WTC11 (cell line): ENCODE measurements around the gene FOXF2. TPM values are rescaled to one million over a fixed set of nuclear protein-coding genes. Genes with fewer than 3 reads are reported as not detected.

Experiments
- ATAC-seq: fragments of 200-7000 bp; cut with Tn5 transposase; 2 replicates; pipeline ENCODE4 v1.10.0; 2021; ENCODE audit warnings: mild to moderate bottlenecking, moderate library complexity
- CTCF ChIA-PET: fragments of 300-600 bp; sonication (Branson Sonifier 250); formaldehyde crosslinking; loops from one replicate; lab custom pipeline; 2021; ENCODE audit warnings: antibody characterized with exemption; lab: Charles Lee
- POLR2A ChIA-PET: fragments of 350-600 bp; sonication (Branson Sonifier 250); formaldehyde crosslinking; loops from one replicate; lab custom pipeline; 2021; ENCODE audit warnings: antibody characterized with exemption; lab: Charles Lee
- DNase-seq: peaks from one replicate; pipeline ENCODE4 v3.0.0; 2021; ENCODE audit warnings: low spot score
- H3K27ac Mint-ChIP-seq: 2 replicates; pipeline ENCODE4 v1.8.0; 2021; ENCODE audit warnings: mixed read lengths
- H3K27me3 Mint-ChIP-seq: 2 replicates; pipeline ENCODE4 v1.8.0; 2021; ENCODE audit warnings: low read depth, mild to moderate bottlenecking, moderate library complexity, mixed read lengths
- H3K36me3 Mint-ChIP-seq: 2 replicates; pipeline ENCODE4 v1.8.0; 2021; ENCODE audit warnings: mixed read lengths
- H3K4me1 Mint-ChIP-seq: 2 replicates; pipeline ENCODE4 v1.8.0; 2022; ENCODE audit warnings: mixed read lengths
- H3K4me3 Mint-ChIP-seq: 2 replicates; pipeline ENCODE4 v1.8.0; 2021; ENCODE audit warnings: mild to moderate bottlenecking, moderate library complexity, mixed read lengths
- H3K9me3 Mint-ChIP-seq: 2 replicates; pipeline ENCODE4 v1.8.0; 2021; ENCODE audit warnings: mixed read lengths
- GTF2I ChIP-seq: fragments of 250-450 bp; sonication (Bioruptor Pico); conservative IDR thresholded peaks from 2 replicates; pipeline ENCODE4 v1.4.0; 2021; ENCODE audit warnings: mild to moderate bottlenecking
- JAZF1 ChIP-seq: fragments of 250-450 bp; sonication (Bioruptor Pico); IDR thresholded peaks from 2 replicates; pipeline ENCODE4 v1.9.0; 2021; ENCODE audit warnings: moderate library complexity, mild to moderate bottlenecking, inconsistent platforms
- KAT7 ChIP-seq: sonication (generic); formaldehyde crosslinking; IDR thresholded peaks from 2 replicates; pipeline ENCODE4 v1.8.1; 2023; ENCODE audit warnings: missing genetic modification reagents, mild to moderate bottlenecking, borderline replicate concordance
- SP1 ChIP-seq: sonication (generic); formaldehyde crosslinking; conservative IDR thresholded peaks from 2 replicates; pipeline ENCODE4 v1.8.1; 2022; ENCODE audit warnings: missing genetic modification reagents
- TEAD4 ChIP-seq: sonication (generic); formaldehyde crosslinking; IDR thresholded peaks from 2 replicates; pipeline ENCODE4 v1.8.0; 2022; ENCODE audit warnings: mild to moderate bottlenecking, missing genetic modification reagents
- ZNF416 ChIP-seq: fragments of 250-450 bp; sonication (Bioruptor Pico); IDR thresholded peaks from 2 replicates; pipeline ENCODE4 v1.9.0; 2021; ENCODE audit warnings: mild to moderate bottlenecking, inconsistent platforms
- total RNA-seq: library from RNA; stranded (reverse); gene quantifications from 3 replicates; pipeline ENCODE4 v1.2.3, GENCODE V29; 2021
- TF ChIP-seq, protein P1 (sequence below): fragments of 250-450 bp; sonication (Bioruptor Pico); IDR thresholded peaks from 2 replicates; pipeline ENCODE4 v2.1.2; 2022; ENCODE audit warnings: mild to moderate bottlenecking, moderate library complexity
- TF ChIP-seq, protein P2 (sequence below): fragments of 250-450 bp; sonication (Bioruptor Pico); IDR thresholded peaks from 2 replicates; pipeline ENCODE4 v1.9.0; 2021; ENCODE audit warnings: mild to moderate bottlenecking
- TF ChIP-seq, protein P3 (sequence below): sonication (generic); formaldehyde crosslinking; IDR thresholded peaks from 2 replicates; pipeline ENCODE4 v1.8.1; 2023; ENCODE audit warnings: mild to moderate bottlenecking, missing genetic modification reagents, borderline replicate concordance
- TF ChIP-seq, protein P4 (sequence below): sonication (generic); formaldehyde crosslinking; IDR thresholded peaks from 2 replicates; pipeline ENCODE4 v1.8.0; 2023; ENCODE audit warnings: missing genetic modification reagents
- TF ChIP-seq, protein P5 (sequence below): fragments of 250-450 bp; sonication (Bioruptor Pico); IDR thresholded peaks from 2 replicates; pipeline ENCODE4 v1.9.0; 2021; ENCODE audit warnings: mild to moderate bottlenecking
- TF ChIP-seq, protein P6 (sequence below): sonication (generic); formaldehyde crosslinking; IDR thresholded peaks from 2 replicates; pipeline ENCODE4 v1.8.1; 2022; ENCODE audit warnings: mild to moderate bottlenecking, missing genetic modification reagents, moderate library complexity, borderline replicate concordance
- TF ChIP-seq, protein P7 (sequence below): fragments of 250-450 bp; sonication (Bioruptor Pico); conservative IDR thresholded peaks from 2 replicates; pipeline ENCODE4 v1.9.0; 2021; ENCODE audit warnings: mild to moderate bottlenecking
- TF ChIP-seq, protein P8 (sequence below): sonication (generic); formaldehyde crosslinking; IDR thresholded peaks from 2 replicates; pipeline ENCODE4 v1.8.1; 2022; ENCODE audit warnings: missing genetic modification reagents, borderline replicate concordance
- TF ChIP-seq, protein P9 (sequence below): sonication (generic); formaldehyde crosslinking; IDR thresholded peaks from 2 replicates; pipeline ENCODE4 v1.8.0; 2023; ENCODE audit warnings: missing genetic modification reagents, mild to moderate bottlenecking, borderline replicate concordance
- TF ChIP-seq, protein P10 (sequence below): sonication (generic); formaldehyde crosslinking; IDR thresholded peaks from 2 replicates; pipeline ENCODE4 v1.8.0; 2022; ENCODE audit warnings: mild to moderate bottlenecking, missing genetic modification reagents

FOXF2 gene
- total RNA-seq, 1 experiment from 2014 or later: 0.11 TPM

DNA sequence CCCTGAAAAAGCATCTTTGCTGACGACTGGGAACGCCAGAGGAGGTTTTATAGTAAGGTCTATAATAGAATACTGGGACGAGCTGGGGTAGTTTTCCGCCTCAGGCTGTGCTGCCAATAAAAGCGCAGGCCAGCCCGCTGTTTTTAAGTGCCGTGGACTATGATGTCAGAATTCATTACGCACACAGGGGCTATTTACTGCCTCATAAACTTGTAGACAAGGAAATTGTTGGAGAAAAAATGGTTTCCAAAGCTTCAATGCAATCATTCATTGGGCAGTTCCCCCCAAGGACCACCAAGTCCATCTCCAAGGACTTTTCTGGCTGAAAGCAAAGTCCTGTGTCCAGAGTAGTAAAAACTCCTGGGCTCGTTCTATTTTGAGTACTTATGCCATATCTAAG lies 20.4 kb upstream of the FOXF2 start:
- Mint-ChIP-seq H3K36me3 (peaks cover 12% of the 10 kb centered on the region), H3K4me1 (peaks cover 10% of the 10 kb centered on the region), H3K27me3 (peaks cover 24% of the 10 kb centered on the region), H3K27ac (no peak overlapping the region), H3K9me3 (peaks cover 20% of the 10 kb centered on the region), H3K4me3 (no peak overlapping the region)
- ATAC-seq (no peak), DNase-seq (no peak)
- ChIA-PET CTCF (no interaction called here), POLR2A (no interaction called here)
- TF ChIP-seq, protein P1, sequence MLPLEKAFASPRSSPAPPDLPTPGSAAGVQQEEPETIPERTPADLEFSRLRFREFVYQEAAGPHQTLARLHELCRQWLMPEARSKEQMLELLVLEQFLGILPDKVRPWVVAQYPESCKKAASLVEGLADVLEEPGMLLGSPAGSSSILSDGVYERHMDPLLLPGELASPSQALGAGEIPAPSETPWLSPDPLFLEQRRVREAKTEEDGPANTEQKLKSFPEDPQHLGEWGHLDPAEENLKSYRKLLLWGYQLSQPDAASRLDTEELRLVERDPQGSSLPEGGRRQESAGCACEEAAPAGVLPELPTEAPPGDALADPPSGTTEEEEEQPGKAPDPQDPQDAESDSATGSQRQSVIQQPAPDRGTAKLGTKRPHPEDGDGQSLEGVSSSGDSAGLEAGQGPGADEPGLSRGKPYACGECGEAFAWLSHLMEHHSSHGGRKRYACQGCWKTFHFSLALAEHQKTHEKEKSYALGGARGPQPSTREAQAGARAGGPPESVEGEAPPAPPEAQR (CRISPR knock-in tag): no peak
- TF ChIP-seq TEAD4: no peak
- TF ChIP-seq, protein P2, sequence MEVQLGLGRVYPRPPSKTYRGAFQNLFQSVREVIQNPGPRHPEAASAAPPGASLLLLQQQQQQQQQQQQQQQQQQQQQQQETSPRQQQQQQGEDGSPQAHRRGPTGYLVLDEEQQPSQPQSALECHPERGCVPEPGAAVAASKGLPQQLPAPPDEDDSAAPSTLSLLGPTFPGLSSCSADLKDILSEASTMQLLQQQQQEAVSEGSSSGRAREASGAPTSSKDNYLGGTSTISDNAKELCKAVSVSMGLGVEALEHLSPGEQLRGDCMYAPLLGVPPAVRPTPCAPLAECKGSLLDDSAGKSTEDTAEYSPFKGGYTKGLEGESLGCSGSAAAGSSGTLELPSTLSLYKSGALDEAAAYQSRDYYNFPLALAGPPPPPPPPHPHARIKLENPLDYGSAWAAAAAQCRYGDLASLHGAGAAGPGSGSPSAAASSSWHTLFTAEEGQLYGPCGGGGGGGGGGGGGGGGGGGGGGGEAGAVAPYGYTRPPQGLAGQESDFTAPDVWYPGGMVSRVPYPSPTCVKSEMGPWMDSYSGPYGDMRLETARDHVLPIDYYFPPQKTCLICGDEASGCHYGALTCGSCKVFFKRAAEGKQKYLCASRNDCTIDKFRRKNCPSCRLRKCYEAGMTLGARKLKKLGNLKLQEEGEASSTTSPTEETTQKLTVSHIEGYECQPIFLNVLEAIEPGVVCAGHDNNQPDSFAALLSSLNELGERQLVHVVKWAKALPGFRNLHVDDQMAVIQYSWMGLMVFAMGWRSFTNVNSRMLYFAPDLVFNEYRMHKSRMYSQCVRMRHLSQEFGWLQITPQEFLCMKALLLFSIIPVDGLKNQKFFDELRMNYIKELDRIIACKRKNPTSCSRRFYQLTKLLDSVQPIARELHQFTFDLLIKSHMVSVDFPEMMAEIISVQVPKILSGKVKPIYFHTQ (CRISPR knock-in tag): no peak
- no peak for TF ChIP-seq GTF2I (CRISPR knock-in tag)
- TF ChIP-seq, protein P3, sequence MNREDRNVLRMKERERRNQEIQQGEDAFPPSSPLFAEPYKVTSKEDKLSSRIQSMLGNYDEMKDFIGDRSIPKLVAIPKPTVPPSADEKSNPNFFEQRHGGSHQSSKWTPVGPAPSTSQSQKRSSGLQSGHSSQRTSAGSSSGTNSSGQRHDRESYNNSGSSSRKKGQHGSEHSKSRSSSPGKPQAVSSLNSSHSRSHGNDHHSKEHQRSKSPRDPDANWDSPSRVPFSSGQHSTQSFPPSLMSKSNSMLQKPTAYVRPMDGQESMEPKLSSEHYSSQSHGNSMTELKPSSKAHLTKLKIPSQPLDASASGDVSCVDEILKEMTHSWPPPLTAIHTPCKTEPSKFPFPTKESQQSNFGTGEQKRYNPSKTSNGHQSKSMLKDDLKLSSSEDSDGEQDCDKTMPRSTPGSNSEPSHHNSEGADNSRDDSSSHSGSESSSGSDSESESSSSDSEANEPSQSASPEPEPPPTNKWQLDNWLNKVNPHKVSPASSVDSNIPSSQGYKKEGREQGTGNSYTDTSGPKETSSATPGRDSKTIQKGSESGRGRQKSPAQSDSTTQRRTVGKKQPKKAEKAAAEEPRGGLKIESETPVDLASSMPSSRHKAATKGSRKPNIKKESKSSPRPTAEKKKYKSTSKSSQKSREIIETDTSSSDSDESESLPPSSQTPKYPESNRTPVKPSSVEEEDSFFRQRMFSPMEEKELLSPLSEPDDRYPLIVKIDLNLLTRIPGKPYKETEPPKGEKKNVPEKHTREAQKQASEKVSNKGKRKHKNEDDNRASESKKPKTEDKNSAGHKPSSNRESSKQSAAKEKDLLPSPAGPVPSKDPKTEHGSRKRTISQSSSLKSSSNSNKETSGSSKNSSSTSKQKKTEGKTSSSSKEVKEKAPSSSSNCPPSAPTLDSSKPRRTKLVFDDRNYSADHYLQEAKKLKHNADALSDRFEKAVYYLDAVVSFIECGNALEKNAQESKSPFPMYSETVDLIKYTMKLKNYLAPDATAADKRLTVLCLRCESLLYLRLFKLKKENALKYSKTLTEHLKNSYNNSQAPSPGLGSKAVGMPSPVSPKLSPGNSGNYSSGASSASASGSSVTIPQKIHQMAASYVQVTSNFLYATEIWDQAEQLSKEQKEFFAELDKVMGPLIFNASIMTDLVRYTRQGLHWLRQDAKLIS (CRISPR knock-in tag): no peak
- TF ChIP-seq, protein P4, sequence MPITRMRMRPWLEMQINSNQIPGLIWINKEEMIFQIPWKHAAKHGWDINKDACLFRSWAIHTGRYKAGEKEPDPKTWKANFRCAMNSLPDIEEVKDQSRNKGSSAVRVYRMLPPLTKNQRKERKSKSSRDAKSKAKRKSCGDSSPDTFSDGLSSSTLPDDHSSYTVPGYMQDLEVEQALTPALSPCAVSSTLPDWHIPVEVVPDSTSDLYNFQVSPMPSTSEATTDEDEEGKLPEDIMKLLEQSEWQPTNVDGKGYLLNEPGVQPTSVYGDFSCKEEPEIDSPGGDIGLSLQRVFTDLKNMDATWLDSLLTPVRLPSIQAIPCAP (CRISPR knock-in tag): no peak
- TF ChIP-seq, protein P5, sequence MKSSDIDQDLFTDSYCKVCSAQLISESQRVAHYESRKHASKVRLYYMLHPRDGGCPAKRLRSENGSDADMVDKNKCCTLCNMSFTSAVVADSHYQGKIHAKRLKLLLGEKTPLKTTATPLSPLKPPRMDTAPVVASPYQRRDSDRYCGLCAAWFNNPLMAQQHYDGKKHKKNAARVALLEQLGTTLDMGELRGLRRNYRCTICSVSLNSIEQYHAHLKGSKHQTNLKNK (CRISPR knock-in tag): no peak
- TF ChIP-seq JAZF1 (CRISPR knock-in tag): no peak
- TF ChIP-seq, protein P6, sequence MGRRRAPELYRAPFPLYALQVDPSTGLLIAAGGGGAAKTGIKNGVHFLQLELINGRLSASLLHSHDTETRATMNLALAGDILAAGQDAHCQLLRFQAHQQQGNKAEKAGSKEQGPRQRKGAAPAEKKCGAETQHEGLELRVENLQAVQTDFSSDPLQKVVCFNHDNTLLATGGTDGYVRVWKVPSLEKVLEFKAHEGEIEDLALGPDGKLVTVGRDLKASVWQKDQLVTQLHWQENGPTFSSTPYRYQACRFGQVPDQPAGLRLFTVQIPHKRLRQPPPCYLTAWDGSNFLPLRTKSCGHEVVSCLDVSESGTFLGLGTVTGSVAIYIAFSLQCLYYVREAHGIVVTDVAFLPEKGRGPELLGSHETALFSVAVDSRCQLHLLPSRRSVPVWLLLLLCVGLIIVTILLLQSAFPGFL (CRISPR knock-in tag): no peak
- no peak for TF ChIP-seq SP1 (CRISPR knock-in tag)
- TF ChIP-seq KAT7: no peak
- TF ChIP-seq, protein P7, sequence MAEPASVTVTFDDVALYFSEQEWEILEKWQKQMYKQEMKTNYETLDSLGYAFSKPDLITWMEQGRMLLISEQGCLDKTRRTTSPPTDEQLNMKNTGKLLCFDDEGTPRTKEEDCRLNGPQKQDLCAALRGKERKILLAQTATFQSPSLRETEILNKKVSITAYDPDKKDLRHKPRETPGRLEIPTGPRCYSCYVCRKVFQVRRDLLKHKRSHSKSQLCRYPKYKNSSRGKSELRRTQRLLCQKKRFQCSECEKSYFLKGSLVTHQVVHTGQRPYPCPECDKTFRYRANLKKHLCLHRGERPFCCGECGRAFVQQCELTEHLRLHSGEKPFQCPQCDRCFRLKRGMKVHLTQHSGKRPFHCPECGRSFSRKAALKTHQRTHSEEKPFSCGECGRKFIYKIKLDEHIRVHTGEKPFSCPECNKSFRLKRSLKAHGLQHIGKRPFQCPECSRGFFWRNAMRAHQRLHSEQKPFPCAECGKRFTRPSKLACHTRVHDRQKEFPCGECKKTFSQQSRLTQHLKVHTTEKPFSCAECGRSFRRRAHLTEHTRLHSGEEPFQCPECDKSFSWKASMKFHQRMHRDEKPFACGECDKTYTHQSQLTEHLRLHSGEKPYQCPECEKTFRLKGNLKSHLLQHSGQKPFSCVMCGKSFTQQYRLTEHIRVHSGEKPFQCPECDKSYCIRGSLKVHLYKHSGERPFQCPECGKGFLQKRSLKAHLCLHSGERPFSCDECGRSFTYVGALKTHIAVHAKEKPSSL (CRISPR knock-in tag): no peak
- TF ChIP-seq, protein P8, sequence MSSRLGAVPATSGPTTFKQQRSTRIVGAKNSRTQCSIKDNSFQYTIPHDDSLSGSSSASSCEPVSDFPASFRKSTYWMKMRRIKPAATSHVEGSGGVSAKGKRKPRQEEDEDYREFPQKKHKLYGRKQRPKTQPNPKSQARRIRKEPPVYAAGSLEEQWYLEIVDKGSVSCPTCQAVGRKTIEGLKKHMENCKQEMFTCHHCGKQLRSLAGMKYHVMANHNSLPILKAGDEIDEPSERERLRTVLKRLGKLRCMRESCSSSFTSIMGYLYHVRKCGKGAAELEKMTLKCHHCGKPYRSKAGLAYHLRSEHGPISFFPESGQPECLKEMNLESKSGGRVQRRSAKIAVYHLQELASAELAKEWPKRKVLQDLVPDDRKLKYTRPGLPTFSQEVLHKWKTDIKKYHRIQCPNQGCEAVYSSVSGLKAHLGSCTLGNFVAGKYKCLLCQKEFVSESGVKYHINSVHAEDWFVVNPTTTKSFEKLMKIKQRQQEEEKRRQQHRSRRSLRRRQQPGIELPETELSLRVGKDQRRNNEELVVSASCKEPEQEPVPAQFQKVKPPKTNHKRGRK: no peak
- TF ChIP-seq, protein P9, sequence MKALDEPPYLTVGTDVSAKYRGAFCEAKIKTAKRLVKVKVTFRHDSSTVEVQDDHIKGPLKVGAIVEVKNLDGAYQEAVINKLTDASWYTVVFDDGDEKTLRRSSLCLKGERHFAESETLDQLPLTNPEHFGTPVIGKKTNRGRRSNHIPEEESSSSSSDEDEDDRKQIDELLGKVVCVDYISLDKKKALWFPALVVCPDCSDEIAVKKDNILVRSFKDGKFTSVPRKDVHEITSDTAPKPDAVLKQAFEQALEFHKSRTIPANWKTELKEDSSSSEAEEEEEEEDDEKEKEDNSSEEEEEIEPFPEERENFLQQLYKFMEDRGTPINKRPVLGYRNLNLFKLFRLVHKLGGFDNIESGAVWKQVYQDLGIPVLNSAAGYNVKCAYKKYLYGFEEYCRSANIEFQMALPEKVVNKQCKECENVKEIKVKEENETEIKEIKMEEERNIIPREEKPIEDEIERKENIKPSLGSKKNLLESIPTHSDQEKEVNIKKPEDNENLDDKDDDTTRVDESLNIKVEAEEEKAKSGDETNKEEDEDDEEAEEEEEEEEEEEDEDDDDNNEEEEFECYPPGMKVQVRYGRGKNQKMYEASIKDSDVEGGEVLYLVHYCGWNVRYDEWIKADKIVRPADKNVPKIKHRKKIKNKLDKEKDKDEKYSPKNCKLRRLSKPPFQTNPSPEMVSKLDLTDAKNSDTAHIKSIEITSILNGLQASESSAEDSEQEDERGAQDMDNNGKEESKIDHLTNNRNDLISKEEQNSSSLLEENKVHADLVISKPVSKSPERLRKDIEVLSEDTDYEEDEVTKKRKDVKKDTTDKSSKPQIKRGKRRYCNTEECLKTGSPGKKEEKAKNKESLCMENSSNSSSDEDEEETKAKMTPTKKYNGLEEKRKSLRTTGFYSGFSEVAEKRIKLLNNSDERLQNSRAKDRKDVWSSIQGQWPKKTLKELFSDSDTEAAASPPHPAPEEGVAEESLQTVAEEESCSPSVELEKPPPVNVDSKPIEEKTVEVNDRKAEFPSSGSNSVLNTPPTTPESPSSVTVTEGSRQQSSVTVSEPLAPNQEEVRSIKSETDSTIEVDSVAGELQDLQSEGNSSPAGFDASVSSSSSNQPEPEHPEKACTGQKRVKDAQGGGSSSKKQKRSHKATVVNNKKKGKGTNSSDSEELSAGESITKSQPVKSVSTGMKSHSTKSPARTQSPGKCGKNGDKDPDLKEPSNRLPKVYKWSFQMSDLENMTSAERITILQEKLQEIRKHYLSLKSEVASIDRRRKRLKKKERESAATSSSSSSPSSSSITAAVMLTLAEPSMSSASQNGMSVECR (CRISPR knock-in tag): no peak
- TF ChIP-seq, protein P10, sequence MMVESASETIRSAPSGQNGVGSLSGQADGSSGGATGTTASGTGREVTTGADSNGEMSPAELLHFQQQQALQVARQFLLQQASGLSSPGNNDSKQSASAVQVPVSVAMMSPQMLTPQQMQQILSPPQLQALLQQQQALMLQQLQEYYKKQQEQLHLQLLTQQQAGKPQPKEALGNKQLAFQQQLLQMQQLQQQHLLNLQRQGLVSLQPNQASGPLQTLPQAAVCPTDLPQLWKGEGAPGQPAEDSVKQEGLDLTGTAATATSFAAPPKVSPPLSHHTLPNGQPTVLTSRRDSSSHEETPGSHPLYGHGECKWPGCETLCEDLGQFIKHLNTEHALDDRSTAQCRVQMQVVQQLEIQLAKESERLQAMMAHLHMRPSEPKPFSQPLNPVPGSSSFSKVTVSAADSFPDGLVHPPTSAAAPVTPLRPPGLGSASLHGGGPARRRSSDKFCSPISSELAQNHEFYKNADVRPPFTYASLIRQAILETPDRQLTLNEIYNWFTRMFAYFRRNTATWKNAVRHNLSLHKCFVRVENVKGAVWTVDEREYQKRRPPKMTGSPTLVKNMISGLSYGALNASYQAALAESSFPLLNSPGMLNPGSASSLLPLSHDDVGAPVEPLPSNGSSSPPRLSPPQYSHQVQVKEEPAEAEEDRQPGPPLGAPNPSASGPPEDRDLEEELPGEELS (CRISPR knock-in tag): no peak
- no peak for TF ChIP-seq ZNF416 (CRISPR knock-in tag)
